Activated CD4-positive, alpha-beta T cell treated with anti-CD3 and anti-CD28 coated beads for 48 hours (primary cell): ENCODE results near the gene ZNF19.
A peak's percentile ranks its signal among the peaks of the same experiment; 100 is the strongest.

Experiments
- DNase-seq: peaks from one replicate; pipeline ENCODE4 v3.0.0-alpha.2; 2020

The ZNF19 gene

GRCh38 chr16:71489122-71489521, at the start of gene ZNF19:
Gene ZNF19, minus strand, starts transcription at chr16:71489324. Its CDS starts 7,210 bp downstream, at chr16:71482114.
- DNase-seq, result no peak

- peak; percentile 55 for DNase-seq
Measured at GRCh38 chr16:71537643-71538042, 48.5 kb upstream of the ZNF19 start.

GRCh38 chr16:71536752-71537499, 47.8 kb upstream of the ZNF19 start:
- DNase-seq, result no peak

GRCh38 chr16:71532366-71532765, 43.2 kb upstream of the ZNF19 start:
- DNase-seq, result no peak

- no peak for DNase-seq
Measured at GRCh38 chr16:71528863-71529262, 39.7 kb upstream of the ZNF19 start.

GRCh38 chr16:71528257-71528656, 39.1 kb upstream of the ZNF19 start:
- no peak for DNase-seq

- peak; percentile 18 for DNase-seq
Measured at GRCh38 chr16:71526111-71526631, 37.0 kb upstream of the ZNF19 start, which contains the start of gene CHST4. Gene CHST4, plus strand, starts transcription at chr16:71526426. Its CDS starts 10,252 bp downstream, at chr16:71536678.

- no peak for DNase-seq
Measured at GRCh38 chr16:71524566-71525553, 35.7 kb upstream of the ZNF19 start.

- DNase-seq, result no peak
Measured at GRCh38 chr16:71520550-71520949, 31.4 kb upstream of the ZNF19 start.

GRCh38 chr16:71515026-71515425, 25.9 kb upstream of the ZNF19 start:
- no peak for DNase-seq

- no peak for DNase-seq
Measured at GRCh38 chr16:71514476-71514875, 25.4 kb upstream of the ZNF19 start.

- DNase-seq, result no peak
Measured at GRCh38 chr16:71513302-71513701, 24.2 kb upstream of the ZNF19 start.

GRCh38 chr16:71507061-71507460, 17.9 kb upstream of the ZNF19 start:
- DNase-seq, result no peak

- no peak for DNase-seq
Measured at GRCh38 chr16:71504901-71505300, 15.8 kb upstream of the ZNF19 start.

GRCh38 chr16:71504051-71504450, 14.9 kb upstream of the ZNF19 start:
- DNase-seq, result peak; percentile 44

- no peak for DNase-seq
Measured at GRCh38 chr16:71501547-71501946, 12.4 kb upstream of the ZNF19 start.

GRCh38 chr16:71500964-71501363, 11.8 kb upstream of the ZNF19 start:
- DNase-seq, result no peak

GRCh38 chr16:71499775-71500364, 10.7 kb upstream of the ZNF19 start:
- peak; percentile 60 for DNase-seq

- DNase-seq, result no peak
Measured at GRCh38 chr16:71498031-71498430, 8.9 kb upstream of the ZNF19 start.

- DNase-seq, result no peak
Measured at GRCh38 chr16:71493213-71493612, 4.1 kb upstream of the ZNF19 start.

GRCh38 chr16:71492786-71493185, 3.7 kb upstream of the ZNF19 start:
- no peak for DNase-seq

GRCh38 chr16:71491054-71491453, 1.9 kb upstream of the ZNF19 start:
- DNase-seq, result no peak

- no peak for DNase-seq
Measured at GRCh38 chr16:71490361-71490760, 1.2 kb upstream of the ZNF19 start.
